NCI-H526 (cell line): ENCODE data around the gene HAO1.

ENCODE experiments used
- DNase-seq, 2 experiments: peaks; one replicate each; lab custom pipeline; 2025; lab: John Stamatoyannopoulos, UW

The HAO1 gene

DNA sequence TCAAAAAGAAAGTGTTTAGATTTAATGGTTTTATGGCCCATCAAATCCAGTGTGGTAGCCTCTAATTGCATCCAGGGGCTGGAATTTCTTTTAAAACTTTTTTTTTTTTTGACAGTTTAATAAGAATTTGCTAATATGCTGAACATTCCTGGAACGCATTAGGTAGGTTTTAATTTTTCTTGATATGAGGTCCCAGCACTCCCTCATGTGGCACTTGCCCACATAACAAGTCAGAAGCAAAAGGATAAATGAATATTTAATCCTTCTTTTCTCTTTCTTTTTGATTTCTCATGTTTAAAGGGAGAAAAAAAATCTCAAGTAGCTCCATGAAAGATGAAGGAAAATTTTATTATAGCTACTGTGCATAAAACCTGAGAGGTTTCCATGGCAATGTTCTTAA, 13.5 kb downstream of the HAO1 start:
- peak in 1 of 2 experiments; percentile 58 for DNase-seq

DNA sequence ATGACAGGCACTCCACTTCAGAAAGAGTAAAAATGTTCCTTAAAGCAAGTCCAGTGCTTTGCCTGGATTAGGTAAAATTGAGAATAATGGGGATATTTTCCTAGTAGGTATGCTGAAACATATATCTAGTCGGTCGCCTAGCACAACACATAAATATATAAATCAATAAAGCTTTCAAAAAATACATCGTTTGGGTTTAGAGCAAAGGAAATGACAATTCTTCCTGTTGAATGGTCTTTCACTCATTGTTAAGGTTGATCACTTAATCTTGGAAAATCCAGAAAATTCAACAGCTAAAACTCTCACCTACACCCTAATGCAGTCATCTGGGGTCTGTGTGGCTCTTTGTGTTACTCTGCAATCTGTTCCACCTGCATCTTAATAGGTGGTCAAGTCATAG, 13.9 kb downstream of the HAO1 start:
- DNase-seq, result no peak

DNA sequence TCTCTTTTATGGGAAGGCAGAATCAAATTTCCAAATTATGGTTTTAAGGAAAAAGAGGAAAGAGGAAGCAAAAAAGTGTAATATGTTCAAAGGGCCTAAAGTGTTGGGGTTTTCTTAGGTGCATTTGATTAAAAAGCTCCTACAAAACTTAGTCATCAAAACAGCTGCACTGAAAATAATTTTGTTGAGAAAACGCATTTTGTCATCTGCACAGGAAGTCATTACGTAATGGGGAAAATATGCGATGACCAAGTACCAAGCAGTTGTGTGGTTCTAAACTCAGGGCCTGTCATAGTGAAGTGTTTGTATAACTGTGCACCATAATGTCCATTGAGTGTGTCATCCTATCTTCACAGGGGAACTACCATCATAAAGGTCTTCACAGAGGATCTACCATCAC, 15.6 kb downstream of the HAO1 start:
- DNase-seq, result no peak

DNA sequence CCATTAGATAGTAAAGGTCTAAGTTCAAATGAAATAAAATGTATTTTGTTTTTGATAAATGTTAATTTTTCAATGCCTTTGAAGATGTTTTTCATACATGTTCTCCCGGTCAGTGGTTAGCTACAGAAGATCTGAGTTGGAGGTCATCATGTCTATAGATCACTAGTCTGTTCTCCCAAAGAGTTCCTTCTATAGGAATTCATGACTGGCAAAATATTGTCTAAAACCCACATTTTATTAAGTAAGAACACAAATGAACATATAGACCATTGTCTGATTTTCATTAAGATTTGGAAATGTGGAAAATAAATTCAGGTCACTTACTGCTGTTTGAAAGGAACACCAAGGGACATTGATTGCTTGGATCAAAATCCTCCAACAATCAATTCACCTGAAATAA, 23.6 kb downstream of the HAO1 start:
- DNase-seq, result no peak

DNA sequence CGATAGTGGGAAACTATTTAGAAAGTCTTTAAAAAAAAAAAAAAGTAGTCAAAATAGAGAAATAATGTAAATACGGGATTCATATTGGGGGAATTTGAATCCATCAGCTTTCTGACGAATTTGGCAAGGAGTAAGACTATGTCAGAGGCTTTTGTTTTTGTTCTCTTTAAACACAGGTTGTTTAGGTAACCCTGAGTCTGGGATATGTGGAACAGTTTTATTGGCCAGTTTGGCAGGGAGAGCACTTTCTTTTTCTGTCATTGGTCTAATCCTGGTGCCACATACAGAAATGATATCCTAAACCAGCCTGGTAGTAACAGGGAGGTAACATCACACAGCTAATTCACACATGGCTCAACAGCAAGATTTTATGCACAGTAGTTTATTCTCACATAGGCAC, 27.7 kb downstream of the HAO1 start:
- DNase-seq, result no peak

DNA sequence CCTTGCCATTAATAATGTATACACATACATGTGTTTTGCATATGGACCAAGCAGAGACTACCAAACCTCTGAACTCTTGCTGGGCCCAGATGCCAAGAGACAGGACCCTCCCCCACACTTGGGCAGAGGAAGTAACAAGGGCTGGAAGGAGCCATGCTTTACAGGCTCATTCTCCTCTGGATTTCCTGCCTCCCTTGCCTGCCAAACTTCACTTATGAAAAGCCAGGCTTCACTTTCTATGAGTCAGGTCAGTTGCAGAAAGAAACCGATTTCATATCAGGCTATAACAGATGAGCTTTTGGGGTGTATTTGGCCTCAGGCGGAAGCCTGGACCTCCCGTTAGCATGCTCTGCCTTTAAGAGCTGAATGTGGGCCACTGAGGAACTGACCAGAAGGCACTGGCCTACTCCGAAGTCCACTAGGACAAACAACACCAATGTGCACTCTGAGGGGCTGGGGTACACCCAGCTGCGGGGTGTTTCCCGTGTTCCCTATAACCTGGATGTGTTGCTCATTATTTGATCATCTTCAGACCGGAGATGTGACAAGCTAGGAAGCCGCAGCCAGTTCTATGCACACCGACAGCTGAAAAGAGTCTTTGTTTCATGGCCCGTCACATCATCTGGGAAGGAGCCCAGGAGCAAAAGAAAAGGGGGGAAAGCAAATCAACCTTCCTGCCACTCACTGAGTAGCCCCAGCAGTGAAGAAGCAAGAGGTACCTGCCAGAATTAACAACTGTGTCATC, 28.5 kb downstream of the HAO1 start:
- peak in 1 of 2 experiments; percentile 13 for DNase-seq

DNA sequence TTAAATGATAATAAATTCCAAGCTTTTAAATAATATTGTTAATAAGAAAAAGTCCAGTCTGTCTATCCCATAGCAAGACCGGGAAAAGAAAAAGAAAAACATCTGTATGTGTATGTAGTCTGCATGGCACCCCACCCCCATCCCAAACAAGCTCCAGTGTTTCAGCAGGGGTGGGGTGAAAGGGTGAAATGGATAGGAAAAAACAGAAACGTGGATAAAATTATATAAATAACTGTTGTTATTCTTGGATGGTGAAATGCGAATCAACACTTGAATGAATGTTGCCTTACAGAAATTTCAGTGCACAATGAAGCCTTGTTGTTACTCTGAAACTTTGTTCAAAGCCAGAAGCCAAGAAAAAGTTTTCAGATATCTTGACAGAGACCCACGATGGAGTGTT, 31.4 kb downstream of the HAO1 start:
- DNase-seq, result no peak

DNA sequence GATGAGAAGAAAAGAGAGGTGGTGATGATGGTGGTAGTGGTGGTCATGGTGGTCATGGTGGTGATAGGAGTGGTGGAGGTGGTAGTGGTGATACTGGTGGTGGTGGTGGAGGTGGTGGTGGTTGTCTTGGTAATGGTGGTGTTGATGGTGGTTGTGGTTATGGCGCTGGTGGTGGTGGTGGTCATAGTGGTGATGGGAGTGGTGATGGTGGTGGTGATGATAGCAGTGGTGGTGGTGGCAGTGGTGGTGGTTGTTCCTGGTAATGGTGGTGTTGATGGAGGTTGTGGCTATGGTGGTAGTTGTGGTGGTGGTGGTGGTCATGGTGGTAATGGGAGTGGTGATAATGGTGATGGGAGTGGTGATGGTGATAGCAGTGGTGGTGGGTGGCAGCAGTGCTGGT, 36.8 kb downstream of the HAO1 start:
- no peak for DNase-seq

DNA sequence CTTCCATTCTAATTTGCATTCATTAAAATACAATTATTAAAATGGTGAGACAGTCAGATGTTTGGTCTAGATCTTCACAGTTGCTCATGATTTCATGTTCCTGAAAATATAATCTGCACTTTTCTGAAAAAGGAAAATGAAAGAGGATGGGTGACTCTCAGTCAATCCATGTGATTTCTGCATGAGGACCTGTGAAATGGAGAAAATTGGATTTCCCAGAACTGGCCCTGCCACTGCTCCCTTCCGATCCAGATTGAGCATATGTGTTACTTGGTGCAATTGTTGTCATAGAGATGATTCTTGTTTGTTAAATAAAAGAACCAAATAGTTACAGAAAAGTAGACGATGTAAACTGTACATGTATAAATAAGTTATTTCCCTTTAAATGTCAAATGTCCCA, 37.4 kb downstream of the HAO1 start:
- DNase-seq, result peak in 1 of 2 experiments; percentile 15

DNA sequence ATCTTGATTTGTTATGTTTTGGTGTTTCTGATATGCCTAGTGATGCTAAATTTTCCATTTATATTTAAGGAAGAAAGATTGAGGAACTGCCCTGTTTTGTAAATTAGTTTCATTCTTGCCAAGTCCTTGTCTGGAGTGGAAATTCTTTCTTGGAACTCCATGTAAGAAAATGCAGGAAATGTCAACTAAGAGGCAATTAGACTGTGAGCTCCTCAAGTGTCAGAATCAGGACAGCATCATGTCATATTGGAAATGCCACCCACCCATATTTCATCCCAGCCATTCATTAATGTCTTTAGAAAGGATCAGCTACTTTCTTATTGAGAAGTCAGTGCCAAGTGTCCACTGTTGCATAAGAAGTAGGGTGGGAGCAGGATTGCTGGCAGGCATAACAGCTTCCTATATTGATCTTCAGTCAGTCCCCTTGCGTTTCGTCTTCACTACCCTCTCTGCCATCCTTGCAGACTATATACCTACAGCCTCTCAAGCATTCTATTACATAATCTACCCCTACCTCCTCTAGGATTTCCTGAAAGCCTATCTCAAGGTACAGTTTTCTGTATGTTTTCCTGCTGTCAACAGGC, 42.4 kb downstream of the HAO1 start:
- DNase-seq, result no peak

DNA sequence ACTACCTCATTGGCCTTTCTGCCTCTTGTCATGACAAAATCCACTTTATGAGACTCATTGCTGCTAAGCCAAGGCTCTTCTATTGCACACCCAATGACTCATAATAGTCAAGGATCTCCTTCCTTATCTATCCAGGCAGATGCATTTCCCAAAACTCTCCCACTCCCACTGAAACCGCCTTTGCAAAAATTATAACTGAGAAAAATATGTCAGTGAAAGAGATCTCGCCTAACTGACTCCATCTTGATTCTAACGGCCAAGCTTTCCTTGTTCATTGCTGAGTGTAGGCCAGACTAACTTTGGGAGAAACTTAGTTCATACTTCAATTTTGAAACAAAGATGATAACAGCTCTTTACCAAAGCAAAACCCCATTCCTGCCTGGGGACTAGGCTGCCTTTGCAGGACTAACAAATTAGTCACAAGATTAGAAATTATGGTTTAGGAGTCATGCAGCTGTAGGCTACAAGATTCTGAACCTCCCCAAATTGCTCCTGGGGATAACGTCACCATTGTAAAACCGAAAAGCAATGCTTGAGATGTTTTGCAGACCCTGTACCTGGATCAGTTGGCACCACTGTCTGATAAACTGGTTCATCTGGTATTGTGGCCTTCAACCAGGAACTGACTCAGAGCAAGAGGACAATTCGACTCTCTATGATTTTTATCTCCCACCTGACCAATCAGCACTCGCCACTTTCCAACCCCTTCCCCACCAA, 47.1 kb downstream of the HAO1 start:
- DNase-seq, result no peak

DNA sequence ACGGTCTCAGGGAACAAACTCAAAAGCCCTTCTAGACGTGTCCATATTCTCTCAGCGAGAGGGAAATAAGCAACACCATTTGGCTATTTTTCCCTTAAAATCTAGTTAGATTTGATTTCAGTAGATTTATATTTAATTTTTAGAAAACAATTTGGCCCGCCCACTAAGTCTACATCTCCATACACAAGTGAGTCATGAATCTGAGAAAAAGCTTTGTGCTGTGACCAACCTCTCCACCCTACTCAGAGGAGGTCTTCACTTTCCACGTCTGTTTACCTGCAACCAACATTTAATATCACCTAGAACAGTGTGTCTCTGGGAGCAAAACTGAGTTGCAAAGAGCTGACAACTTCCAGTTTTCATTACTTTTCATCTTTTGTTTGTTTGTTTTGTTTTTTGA, 48.6 kb downstream of the HAO1 start:
- DNase-seq, result no peak

DNA sequence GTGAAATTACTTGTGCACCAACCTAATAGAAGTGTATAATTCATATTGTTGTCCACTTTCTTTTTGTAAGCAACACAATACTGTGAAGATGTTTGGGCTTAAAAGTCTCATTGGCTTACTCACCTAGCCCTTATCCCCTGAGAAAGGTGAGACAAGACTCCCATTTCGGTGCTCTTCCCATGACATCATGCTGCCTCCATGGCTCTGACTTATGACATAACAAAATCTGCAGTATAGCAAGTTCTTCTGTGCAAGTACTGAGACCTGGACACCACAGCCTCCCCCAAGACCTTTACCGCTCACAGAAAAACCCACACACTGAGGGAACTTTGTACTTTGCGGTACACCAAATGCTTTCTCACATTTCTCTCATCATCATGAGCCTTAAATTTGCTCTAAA, 50.5 kb downstream of the HAO1 start:
- DNase-seq, result no peak

DNA sequence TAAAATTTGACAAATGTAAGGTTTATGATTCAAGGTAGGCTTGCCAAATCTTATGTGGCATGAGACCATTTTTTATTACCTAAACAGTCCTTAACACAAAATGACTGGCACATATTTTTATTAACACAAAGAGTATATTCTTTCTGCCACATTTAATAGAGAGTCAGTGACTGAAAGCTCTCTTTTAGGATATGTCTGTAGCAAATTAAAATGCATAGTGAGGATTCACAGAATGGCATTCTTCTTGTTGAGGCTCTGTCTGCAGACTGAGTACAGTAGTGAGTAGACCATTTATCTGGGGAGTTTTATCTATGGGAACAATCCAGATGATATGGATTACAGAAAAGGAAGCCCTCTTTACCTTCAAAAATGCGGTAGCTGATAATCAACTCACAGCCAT, 56.5 kb downstream of the HAO1 start:
- DNase-seq, result no peak

DNA sequence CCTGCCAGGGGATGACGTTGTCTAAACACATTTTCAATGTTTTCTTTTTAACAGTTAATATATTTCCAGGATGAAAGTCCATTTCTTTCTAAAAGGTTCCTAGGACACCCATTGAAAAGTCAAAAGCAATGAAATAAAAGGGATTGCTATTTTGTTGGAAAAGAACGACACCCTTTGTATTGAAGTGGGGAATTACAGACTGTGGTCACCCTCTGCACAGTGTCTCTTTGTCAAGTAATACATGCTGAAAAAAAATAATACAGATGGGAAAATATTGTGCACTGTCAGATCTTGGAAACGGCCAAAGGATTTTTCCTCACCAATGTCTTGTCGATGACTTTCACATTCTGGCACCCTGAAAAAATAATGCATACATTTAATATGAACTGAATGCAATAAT, 56.9 kb downstream of the HAO1 start:
- DNase-seq, result no peak

DNA sequence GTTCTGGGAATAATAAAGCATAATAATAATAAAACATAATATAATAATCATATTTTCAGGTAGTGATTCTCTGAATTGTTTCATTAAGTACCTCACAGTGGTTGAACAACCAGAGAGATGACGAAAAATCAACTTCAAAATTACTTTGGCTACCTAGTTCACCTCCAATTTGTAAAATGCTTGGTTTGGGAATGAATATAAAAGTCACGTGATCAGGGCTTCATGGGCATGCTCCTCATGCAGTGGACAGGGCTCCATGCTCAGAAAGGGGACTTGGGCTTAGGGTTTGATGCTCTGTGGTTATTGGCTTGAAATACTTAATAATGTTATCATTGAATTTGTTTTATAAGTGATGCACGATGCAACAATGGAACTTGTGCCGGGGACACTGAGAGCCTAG, 58.2 kb downstream of the HAO1 start:
- DNase-seq, result no peak

DNA sequence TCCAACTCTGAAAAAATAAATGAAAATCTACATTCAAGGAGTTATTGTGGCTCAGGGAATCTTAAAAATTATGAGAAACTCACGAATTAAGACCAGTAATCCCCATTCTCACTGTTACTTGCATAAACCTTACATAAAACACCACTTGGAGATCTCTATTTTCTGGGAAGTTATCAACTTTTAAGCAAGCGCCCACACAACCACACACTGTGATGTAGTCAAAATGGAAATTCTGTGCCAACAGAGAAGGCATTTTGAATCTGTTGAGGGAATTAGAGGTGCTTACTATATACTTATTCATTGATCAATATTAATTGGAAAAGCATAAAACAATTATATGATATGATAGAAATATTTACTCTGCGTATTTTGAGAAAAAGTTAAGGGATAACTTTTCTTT, 58.7 kb downstream of the HAO1 start:
- DNase-seq, result no peak

DNA sequence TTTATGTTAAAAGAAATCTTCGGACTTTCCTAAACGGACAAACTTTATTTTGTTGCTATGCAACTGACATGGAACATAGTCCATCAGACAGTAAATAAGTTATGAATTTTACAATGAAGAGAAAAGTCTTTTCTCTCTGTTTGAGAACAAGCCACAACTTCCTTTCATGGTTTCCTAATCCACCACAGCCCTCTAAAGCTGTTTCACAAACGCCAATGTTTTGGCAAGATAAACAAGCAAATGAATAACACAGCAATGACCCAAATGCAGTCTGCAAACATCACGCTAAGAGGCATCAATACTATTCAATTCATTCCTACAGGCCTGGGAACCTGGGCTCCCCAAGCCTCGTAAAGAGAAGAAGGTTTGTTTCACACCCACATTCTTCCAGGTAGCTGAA, 60.4 kb downstream of the HAO1 start:
- DNase-seq, result no peak

DNA sequence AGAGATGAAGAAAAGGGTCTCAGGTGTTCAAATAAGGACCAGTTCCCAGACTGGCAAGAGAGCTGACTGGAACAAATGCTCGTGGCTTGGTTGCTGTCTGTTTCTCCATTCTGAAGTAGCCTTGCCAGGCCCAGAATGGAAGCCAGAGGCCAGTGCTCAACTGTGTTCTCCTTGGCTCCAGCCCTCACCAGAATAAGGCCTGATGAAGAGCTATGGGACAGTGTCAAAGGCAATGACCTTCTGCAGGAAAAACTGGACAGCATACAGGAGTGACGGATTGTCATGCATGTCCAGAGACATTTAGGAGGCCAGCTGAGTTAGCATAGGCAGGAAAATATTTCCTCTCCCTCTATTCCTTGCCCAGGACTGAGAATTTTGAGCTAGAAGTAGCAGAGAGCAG, 72.2 kb downstream of the HAO1 start:
- no peak for DNase-seq

DNA sequence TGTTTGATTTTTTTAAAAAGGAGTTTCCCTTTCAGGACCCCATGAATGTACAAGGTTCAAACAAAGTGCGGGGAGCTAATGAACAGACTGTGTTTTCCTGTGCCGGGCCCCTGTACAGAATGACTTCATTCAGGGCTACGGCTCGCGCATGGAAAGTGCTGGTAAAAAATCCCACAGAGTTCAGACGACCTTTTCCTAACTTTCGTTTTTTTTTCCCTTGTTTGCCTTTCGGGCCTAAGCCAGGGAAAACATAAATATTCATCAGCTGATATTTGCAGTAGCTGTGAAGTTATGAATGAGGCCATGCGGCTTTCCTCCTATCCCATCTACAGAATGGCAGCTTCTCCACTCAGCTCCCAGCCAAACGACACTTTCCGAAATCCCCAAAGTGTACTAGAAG, 74.0 kb downstream of the HAO1 start:
- DNase-seq, result peak in 1 of 2 experiments; percentile 13

DNA sequence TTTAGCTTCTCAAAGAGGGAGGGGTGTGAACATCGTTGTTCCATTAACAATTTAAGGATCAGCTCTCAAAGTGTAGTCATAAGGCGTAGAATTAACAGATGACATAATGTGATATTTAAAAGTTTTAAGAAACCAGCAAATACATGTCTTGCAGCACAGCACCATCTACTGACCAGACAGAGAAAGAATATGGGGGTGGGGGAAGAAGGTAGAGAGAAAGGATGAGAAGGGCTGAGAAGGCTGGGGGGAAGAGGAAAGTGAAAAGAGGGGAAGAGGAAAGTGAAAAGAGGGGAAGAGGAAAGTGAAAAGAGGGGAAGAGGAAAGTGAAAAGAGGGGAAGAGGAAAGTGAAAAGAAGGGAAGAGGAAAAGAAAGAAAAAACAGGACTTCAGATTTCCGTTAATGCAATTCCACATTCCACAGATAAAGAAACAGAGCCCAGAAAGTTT, 80.9 kb downstream of the HAO1 start:
- peak; percentile 38 to 63 for DNase-seq

DNA sequence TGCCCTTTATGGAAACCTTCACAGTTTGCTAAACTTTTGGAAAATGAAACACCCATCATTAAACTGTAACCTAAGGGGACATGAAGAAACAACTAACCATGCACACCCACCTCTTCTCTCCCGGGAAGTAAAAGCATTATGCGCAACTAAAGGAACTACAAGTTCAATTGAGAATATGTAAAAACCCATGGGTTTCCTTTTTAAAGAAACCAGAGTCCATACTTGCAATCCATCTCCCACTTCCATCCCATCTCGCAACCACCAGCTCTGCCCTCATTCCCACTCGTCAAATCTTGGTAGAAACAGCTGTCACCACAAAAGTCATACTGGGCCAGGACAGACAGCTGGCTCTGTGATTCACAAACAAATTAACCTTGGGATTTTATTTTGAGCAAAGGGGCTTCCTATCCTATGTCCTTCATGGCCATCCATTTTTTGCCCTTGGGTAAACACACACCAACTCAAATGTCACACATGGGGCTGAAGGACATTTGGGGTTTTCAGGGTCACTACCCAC, 81.5 kb downstream of the HAO1 start:
- peak in 1 of 2 experiments; percentile 11 for DNase-seq

DNA sequence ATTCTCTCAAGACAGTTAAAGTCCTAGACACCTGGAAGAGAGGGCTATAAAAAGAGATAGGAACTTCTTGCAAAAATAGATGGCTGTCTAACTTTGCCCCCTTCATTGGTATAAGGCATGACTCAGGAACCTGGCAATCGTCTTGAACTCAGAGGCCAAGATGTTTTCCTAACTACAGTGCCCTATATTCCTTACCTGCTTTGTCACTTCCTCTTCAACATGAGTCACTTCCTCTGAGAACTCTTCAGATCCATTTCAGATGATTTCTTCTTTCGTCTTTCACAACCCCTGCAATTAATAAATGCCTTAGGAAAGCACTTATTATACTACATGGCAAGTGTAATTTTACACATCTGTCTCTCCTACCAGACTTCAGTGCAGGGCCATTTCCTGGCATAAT, 83.5 kb downstream of the HAO1 start:
- DNase-seq, result no peak
